Measurements from ENCODE around the gene SERPINA12.
"Not testable (repeated sequence)": the region's sequence is repeated elsewhere in the genome, so short reads cannot be mapped to it uniquely, and the experiment has no call there.

The SERPINA12 gene

DNA sequence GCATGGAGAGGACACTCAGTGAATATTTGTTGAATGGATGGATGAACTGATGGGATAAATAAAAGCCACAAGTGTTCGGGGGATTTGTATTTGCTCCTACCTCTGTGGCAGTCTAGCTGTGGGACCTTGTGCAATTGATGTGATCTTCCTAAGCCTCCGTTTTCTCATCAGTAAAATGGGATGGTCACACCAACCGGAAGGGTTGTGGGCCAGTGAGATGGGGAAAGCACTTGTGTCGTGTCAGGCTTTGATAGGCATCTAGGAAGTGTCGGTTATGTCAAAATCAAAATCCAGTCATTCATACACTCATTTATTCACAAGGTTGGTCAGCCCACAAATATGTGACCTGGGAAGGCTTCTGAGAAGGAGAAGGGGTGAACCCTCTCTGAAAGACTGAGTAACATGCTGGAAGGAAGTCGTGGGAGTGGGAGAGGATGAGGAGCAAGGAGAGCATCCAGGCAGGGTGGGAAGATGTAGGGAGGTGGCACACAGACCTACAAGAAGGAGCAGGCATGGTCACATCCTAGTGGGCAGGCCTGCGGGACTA, 25.5 kb downstream of the SERPINA12 start:
- Mint-ChIP-seq H3K4me3 (no peak overlapping the region), H3K27me3 (ENCODE audit: low read depth, poor library complexity) (peaks cover 25% of the 10 kb centered on the region), H3K9me3 (peaks cover 22% of the 10 kb centered on the region), H3K4me1 (peaks cover 62% of the 10 kb centered on the region), H3K36me3 (ENCODE audit: low read depth) (peaks cover 2% of the 10 kb centered on the region), H3K27ac (no peak overlapping the region)
- TF ChIP-seq, protein P1, sequence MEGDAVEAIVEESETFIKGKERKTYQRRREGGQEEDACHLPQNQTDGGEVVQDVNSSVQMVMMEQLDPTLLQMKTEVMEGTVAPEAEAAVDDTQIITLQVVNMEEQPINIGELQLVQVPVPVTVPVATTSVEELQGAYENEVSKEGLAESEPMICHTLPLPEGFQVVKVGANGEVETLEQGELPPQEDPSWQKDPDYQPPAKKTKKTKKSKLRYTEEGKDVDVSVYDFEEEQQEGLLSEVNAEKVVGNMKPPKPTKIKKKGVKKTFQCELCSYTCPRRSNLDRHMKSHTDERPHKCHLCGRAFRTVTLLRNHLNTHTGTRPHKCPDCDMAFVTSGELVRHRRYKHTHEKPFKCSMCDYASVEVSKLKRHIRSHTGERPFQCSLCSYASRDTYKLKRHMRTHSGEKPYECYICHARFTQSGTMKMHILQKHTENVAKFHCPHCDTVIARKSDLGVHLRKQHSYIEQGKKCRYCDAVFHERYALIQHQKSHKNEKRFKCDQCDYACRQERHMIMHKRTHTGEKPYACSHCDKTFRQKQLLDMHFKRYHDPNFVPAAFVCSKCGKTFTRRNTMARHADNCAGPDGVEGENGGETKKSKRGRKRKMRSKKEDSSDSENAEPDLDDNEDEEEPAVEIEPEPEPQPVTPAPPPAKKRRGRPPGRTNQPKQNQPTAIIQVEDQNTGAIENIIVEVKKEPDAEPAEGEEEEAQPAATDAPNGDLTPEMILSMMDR (IDR thresholded peaks at IDR 0.05), result no peak
- no peak for DNase-seq

DNA sequence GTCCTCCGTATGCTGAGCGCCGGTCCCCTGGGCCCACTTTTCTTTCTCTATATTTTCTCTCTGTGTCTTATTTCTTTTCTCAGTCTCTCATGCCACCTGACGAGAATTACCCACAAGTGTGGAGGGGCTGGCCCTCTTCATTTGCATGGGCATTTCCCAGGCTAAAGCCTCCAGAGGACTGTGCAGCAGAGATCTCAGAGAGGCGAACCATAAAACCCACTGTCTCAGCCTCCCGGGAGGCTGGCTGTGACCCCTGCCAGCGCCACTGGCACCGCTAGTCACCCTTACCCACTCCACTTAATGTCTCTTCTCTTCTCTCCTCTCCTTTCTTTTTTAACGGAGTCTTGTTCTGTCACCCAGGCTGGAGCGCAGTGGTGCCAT, 26.2 kb downstream of the SERPINA12 start:
- H3K27ac Mint-ChIP-seq, result no peak overlapping the region
- H3K4me3 Mint-ChIP-seq, result peak overlapping the region; percentile 19
- H3K4me1 Mint-ChIP-seq, result peaks cover 61% of the 10 kb centered on the region
- TF ChIP-seq, protein P1 (IDR thresholded peaks at IDR 0.05), result no peak
- H3K36me3 Mint-ChIP-seq (ENCODE audit: low read depth), result peaks cover 7% of the 10 kb centered on the region
- H3K9me3 Mint-ChIP-seq, result peaks cover 29% of the 10 kb centered on the region
- H3K27me3 Mint-ChIP-seq (ENCODE audit: low read depth, poor library complexity), result peaks cover 26% of the 10 kb centered on the region
- DNase-seq, result no peak

DNA sequence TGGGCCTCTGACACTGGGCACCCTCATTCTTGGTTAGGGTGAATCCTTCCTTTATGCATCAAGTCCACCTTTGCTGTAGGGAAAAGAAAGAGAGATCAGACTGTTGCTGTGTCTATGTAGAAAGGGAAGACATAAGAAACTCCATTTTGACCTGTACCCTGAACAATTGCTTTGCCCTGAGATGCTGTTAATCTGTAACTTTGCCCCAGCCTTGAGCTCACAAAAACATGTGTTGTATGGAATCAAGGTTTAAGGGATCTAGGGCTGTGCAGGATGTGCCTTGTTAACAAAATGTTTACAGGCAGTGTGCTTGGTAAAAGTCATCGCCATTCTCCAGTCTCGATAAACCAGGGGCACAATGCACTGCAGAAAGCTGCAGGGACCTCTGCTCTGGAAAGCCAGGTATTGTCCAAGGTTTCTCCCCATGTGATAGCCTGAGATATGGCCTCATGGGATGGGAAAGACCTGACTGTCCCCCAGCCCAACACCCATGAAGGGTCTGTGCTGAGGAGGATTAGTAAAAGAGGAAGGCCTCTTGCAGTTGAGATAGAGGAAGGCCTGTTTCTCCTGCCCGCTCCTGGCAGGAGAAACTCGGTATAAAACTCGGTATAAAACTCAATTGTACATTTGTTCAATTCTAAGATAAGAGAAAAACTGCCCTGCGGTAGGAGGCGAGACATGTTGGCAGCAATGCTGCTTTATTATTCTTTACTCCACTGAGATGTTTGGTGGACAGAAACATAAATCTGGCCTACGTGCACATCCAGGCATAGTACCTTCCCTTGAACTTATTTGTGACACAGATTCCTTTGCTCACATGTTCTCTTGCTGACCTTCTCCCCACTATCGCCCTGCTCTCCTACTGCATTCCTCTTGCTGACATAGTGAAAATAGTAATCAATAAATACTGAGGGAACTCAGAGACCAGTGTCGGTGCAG, 26.9 kb downstream of the SERPINA12 start:
- peaks cover 26% of the 10 kb centered on the region for H3K27me3 Mint-ChIP-seq (ENCODE audit: low read depth, poor library complexity)
- not testable (repeated sequence) for H3K36me3 Mint-ChIP-seq (ENCODE audit: low read depth); DNase-seq; H3K4me3 Mint-ChIP-seq; H3K27ac Mint-ChIP-seq
- peaks cover 36% of the 10 kb centered on the region for H3K9me3 Mint-ChIP-seq
- H3K4me1 Mint-ChIP-seq, result peaks cover 61% of the 10 kb centered on the region

DNA sequence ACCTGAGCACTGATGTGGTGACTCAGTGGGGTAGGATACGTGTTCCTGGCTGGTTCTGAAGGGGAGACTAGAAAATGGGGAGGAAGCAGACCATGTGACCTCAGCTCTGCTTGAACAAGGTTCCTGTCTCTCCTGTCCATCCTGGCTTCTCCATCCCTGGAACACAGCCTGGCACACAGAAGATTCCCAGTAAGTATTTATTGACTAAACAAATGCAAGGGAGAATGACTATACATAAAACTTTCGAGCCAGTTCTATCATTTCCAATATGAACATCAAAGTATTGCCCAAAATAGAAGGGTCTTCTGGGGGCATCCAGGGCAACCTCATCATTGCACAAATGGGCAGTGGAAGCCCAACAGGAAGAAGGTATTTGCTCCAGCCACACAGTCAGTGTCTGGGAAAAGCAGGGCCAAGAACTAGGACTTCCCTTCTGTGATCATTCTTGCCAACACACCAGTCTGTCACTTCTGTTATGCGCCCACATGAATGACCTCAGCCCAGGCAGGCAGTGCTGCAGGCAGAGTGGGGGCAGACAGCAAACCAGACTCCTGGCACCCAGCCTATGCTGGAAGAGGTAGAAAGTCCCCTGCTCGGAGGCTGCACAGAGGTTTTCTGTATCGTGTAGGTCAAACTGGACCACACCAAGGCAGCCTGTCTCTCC, 27.7 kb downstream of the SERPINA12 start:
- Mint-ChIP-seq H3K27me3 (ENCODE audit: low read depth, poor library complexity) (peaks cover 21% of the 10 kb centered on the region), H3K36me3 (ENCODE audit: low read depth) (peaks cover 7% of the 10 kb centered on the region), H3K4me1 (peaks cover 56% of the 10 kb centered on the region), H3K4me3 (peak overlapping the region; percentile 63), H3K27ac (no peak overlapping the region), H3K9me3 (peaks cover 38% of the 10 kb centered on the region)
- TF ChIP-seq, protein P1 (IDR thresholded peaks at IDR 0.05), result no peak
- DNase-seq, result no peak

DNA sequence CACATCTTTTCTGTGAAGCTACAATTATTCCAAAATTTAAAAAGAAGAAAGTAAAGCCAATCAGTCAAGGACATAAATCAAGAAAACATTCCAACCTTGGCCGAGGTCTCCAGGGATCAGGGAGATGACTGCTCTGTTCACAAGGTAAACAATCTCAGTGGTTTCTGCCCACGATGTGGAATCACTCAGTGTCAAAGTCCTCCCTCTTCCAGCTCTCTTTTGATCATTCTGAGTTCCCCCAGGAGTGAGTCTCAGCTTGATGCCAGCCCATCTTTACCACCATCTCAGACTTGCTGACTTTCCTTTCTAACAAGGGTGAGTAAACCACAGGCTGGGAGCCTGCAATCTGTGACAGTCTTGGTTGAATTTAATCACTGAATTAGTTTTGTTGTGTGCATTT, 28.5 kb downstream of the SERPINA12 start:
- TF ChIP-seq, protein P1 (IDR thresholded peaks at IDR 0.05), result no peak
- Mint-ChIP-seq H3K4me1 (peaks cover 48% of the 10 kb centered on the region), H3K36me3 (ENCODE audit: low read depth) (peaks cover 7% of the 10 kb centered on the region), H3K9me3 (peaks cover 38% of the 10 kb centered on the region), H3K27me3 (ENCODE audit: low read depth, poor library complexity) (peaks cover 16% of the 10 kb centered on the region), H3K27ac (peak overlapping the region; percentile 95), H3K4me3 (peak overlapping the region; percentile 63)
- DNase-seq, result no peak

DNA sequence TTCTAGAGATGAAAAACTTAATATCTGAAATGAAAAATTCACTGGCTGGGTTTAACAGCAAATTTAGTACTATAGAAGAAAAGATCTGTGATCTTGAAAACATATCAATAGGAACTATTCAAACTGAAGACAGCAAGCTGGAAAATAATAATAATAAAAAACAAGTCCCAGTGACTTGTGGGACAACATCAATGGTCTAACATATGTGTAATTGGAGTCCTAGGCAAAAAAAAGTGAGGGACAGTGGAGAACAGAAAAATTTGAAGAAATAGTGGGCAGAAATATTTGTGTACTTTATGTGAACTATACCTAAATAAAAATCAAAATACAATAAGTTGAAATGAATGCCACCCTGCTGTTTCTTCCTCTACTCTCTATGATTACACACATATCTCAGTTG, 30.8 kb downstream of the SERPINA12 start:
- H3K27ac Mint-ChIP-seq, result no peak overlapping the region
- peaks cover 6% of the 10 kb centered on the region for H3K27me3 Mint-ChIP-seq (ENCODE audit: low read depth, poor library complexity)
- peaks cover 7% of the 10 kb centered on the region for H3K36me3 Mint-ChIP-seq (ENCODE audit: low read depth)
- H3K4me1 Mint-ChIP-seq, result peaks cover 33% of the 10 kb centered on the region
- no peak for DNase-seq
- H3K9me3 Mint-ChIP-seq, result peaks cover 38% of the 10 kb centered on the region
- TF ChIP-seq, protein P1 (IDR thresholded peaks at IDR 0.05), result no peak
- H3K4me3 Mint-ChIP-seq, result no peak overlapping the region
